Stimulated activated CD4-positive, alpha-beta T cell treated with anti-CD3 and anti-CD28 coated beads, Interleukin-15, amount 100 ng/mL, for 48 hours (primary cell): ENCODE measurements around the gene ZBTB26.
A peak's percentile ranks its signal among the peaks of the same experiment; 100 is the strongest.

Source experiments
- DNase-seq, 2 donors: peaks; one replicate each; pipeline ENCODE4 v3.0.0-alpha.2; 2020; ENCODE audit warnings: low read depth in 2 of 2

ZBTB26 gene

DNA sequence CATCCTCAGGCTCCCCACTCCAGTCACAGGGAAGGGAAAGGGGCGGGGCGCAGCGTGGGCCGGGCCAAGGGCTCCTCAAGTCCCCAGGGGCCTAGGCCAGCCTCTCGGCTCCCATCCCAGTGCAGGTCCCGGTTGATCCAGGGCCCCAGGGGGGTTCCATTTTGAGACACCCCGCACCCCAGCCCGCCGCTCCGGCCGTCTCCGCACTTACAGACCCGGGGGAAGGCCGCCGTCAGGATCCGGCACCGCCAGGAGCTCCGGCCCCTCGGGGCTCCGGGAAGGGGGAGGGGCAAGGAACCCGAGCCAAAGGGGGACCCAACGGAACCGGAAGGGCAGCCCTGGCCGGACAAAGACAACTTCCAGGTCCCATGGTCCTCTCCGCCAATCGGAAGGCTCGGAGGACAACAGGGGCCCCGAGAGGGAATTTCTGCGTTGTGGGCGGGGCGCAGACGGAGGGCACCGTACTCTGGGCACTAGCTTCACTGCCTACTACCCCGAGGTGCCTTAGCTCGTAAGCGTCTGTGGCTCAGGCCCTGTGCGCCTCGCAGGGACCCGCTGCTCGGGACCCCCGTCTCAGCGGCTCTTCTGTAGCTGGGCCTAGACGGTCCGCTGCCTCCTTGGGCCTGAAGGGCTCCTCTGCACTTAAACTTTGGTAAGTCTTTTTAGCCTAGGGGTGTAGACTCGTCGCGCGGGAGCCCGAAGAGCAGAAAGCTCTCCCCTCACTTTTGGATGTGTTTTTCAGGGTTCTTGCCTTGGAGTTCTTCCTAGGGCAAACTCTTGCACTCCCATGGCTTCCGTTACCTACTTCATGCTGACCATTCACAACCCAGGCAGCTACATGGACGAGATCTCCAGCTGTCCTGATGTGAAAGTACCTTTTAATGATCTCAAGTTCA is at the start of gene ZBTB26:
ZBTB26 (minus strand) TSS at position 287 of the 896 bp plus-strand sequence. CDS start 11,578 bp downstream, outside the sequence.
- DNase-seq, result peak; percentile 84 to 89

GRCh38 chr9:122978601-122979000 is 47.3 kb upstream of the ZBTB26 start:
- DNase-seq, result no peak

GRCh38 chr9:122975196-122975595 is 43.9 kb upstream of the ZBTB26 start:
- no peak for DNase-seq

GRCh38 chr9:122961139-122961538 is 29.8 kb upstream of the ZBTB26 start:
- no peak for DNase-seq

- DNase-seq, result no peak
These were observed 24.6 kb upstream of the ZBTB26 start for GRCh38 chr9:122955961-122956360.

- no peak for DNase-seq
These were observed 23.0 kb upstream of the ZBTB26 start for GRCh38 chr9:122954253-122954691.

GRCh38 chr9:122951056-122951455 is 19.7 kb upstream of the ZBTB26 start:
- no peak for DNase-seq

GRCh38 chr9:122950263-122950662 is 19.0 kb upstream of the ZBTB26 start:
- DNase-seq, result no peak

DNA sequence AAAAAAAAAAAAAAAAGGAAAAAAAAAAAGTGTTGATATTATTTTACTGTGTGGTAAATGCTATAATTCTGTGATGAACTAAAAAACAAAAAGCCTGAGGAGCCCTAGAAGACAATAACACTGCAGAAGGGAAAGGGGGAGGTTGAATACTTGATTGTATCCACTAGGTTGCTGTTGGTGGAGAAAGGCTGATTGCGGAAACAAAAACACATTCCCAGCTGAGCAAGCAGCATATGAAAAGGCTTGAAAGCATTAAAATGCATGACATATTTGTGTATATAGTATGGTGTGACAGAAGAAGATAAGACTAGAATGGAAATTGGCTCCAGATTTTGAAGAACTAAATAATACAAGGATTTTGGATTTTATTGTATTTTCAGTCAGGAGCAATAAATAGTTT is 18.4 kb upstream of the ZBTB26 start:
- no peak for DNase-seq

DNA sequence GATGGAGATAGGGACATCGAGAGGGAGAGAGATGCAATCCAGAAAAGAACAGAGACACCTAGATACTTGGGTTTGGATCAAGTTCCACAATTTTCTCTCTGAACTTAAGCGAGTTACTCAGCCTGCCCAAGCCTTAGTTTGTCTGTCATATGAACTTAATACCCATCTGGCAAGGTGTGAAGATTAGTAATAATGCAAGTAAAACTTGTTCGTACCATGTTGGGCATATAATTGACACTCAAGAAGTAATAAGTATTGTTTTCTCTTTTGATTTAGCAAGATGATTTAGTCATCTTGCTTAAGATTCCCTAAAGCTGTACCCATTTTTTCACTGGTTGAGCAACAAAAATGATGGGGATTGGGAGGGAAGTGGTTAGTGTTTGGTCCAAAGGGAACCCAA is 17.0 kb upstream of the ZBTB26 start:
- no peak for DNase-seq

GRCh38 chr9:122946461-122947005 is 15.2 kb upstream of the ZBTB26 start:
- DNase-seq, result no peak

DNA sequence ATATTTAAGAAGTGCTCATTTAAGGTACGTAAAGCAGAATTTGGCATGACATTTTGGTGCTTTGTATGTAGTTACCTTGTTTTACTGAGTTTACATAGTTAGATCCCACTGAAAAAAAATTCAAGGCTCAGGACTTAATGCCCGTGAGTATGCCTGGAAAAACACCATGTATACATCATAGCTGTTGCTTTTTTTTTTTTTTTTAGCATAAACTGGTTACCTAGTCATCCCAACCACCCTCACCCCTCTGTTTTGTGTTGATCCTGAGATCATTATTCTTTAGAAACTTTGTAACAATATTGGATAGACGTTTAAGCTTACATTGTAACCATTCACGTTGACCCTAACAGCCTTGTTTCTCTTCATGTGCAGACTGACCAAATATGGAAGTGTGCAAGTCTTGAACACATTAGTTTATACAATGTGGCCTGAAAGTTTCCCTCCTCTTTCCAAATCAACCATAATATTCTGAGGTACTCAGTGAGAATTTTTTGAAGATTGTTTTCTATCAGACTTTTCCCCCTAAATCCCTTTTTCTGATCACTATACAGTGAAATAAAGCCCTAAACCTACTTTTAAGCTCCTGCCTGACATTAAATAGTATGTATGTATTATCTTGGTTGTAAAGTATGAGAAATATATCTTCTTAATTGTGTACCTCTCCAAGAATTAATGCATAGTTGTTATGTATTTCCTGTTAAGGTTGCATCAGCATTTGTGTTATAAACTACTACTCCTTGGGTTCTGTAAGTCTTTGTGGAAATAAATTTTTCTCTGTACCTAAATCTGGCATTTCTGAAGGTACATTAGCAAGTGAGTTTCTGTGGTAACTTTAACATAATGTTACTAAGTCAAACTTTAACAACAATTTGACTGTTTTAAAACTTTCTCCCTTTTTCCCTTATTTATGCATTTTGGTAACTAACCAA is 13.9 kb upstream of the ZBTB26 start:
- no peak for DNase-seq

GRCh38 chr9:122941582-122942234 is 10.4 kb upstream of the ZBTB26 start:
- no peak for DNase-seq

GRCh38 chr9:122940749-122941581 is 9.7 kb upstream of the ZBTB26 start, which contains the start of gene RABGAP1:
RABGAP1 (plus strand) TSS chr9:122941020; CDS start chr9:122957060, 16,040 bp downstream.
- peak; percentile 98 to 99 for DNase-seq

GRCh38 chr9:122940454-122940748 is 9.1 kb upstream of the ZBTB26 start:
- DNase-seq, result no peak

DNA sequence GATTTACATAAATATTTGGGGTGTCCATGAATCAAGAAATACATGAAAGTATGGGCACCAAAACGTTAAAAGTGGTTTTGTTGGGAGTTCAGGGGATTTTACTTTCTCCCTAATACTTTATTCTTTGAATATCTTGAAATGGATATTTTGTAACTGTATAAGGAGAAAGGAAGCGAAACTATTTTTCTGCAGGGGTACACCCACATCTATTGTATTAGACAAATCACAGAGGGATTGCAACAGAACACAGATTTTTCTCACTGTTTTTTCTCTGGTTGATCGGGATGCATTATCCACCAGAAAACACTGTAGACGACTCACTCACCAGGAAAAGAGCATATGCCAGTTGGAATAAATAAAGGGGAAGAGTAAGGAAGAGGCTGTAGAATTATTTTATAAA is 8.3 kb upstream of the ZBTB26 start:
- DNase-seq, result no peak

DNA sequence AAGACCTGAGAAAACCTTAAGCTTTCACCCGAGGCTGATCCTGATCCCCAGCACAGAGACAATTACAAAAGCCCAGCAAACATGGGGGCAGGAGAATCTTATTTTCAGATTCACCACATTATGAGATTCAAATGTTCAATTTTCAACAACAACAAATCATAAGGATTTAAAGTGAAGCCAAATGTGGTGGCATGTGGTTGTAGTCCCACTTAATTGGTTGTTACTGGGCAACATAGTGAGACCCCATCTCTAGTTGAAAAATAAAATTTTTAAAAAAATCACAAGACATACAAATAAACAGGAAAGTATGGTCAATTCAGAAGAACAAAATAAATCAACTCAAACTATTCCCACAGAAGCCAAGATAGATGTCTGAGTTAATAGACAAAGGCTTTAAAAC is 5.6 kb upstream of the ZBTB26 start:
- DNase-seq, result no peak

DNA sequence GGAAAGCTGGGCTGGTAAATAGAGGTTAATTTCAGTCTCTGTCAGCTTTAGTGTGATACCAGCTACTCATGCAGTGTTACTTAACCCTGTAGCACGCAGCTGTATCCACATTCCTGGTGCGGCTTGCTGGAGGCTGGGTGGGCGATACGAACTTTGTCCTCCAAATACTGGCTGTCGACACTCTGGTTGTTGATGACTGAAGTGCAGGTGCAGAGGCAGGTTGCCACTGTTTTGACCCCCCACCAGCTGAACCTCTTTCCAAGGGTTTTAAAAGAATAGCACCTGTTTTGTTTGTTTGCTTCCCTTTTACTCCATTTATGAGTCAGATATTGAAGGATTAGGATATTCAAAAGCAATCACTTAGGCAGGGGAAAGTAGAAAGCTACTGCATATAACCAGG is 5.2 kb upstream of the ZBTB26 start:
- no peak for DNase-seq

- no peak for DNase-seq
These were observed 629 bp downstream of the ZBTB26 start for GRCh38 chr9:122930541-122931225.

GRCh38 chr9:122929796-122930354 is 1.4 kb downstream of the ZBTB26 start:
- DNase-seq, result no peak
